Measurements from ENCODE around the gene NME8. TPM values are rescaled to one million over a fixed set of nuclear protein-coding genes. Genes with fewer than 3 reads are reported as not detected.

The NME8 gene
- total and polyA plus RNA-seq, 11 donors = 0.36 to 0.91 TPM; not detected in 9

GRCh38 chr7:37853468-37853867 is 5.1 kb downstream of the NME8 start:
- no peaks in the 10 kb centered on the region for H3K4me1 ChIP-seq
- H3K9me3 ChIP-seq = no peaks in the 10 kb centered on the region
- TF ChIP-seq CTCF (IDR thresholded peaks at IDR 0.05) (peak in 6 of 12 donors; percentile 11 to 44 (median 35)), POLR2A (IDR thresholded peaks at IDR 0.05) (no peak)
- WGBS, 4 donors = 26 to 34% (median 32%) methylated on average over 2 of the region's 2 CpGs
- intact Hi-C loops (cut with DNase I) = loop anchor here in 1 of 10 donors (2.0 kb wide), 1 partner anchor 35 kb away; no protein-coding TSS in a partner anchor
- H3K4me3 ChIP-seq = no peak overlapping the region
- DNase-seq = no peak
- H3K36me3 ChIP-seq = no peaks in the 10 kb centered on the region
- ATAC-seq = no peak
- no peak overlapping the region for H3K27ac ChIP-seq
- peaks cover 0 to 2% (median 0%) of the 10 kb centered on the region in 9 donors for H3K27me3 ChIP-seq

- intact Hi-C loops (cut with DNase I) = no loop called here
- Histone ChIP-seq H3K27ac (no peak overlapping the region), H3K4me3 (no peak overlapping the region), H3K36me3 (no peaks in the 10 kb centered on the region), H3K27me3 (peaks cover 0 to 10% (median 0%) of the 10 kb centered on the region in 9 donors), H3K9me3 (peaks cover 0 to 8% (median 0%) of the 10 kb centered on the region in 12 donors), H3K4me1 (no peaks in the 10 kb centered on the region)
- no peak for TF ChIP-seq CTCF (IDR thresholded peaks at IDR 0.05)
- no peak for TF ChIP-seq POLR2A (IDR thresholded peaks at IDR 0.05)
- WGBS, 4 donors = 71 to 83% (median 77%) methylated on average over 6 of the region's 6 CpGs
- DNase-seq = no peak
- no peak for ATAC-seq
Observed at GRCh38 chr7:37882086-37882485, 33.7 kb downstream of the NME8 start.

- Histone ChIP-seq H3K36me3 (no peaks in the 10 kb centered on the region), H3K4me1 (no peaks in the 10 kb centered on the region), H3K4me3 (no peak overlapping the region), H3K27me3 (peaks cover 0 to 4% (median 0%) of the 10 kb centered on the region in 9 donors), H3K27ac (no peak overlapping the region), H3K9me3 (no peaks in the 10 kb centered on the region)
- no peak for ATAC-seq
- intact Hi-C loops (cut with DNase I) = no loop called here
- DNase-seq = no peak
- TF ChIP-seq POLR2A (IDR thresholded peaks at IDR 0.05) (no peak), CTCF (IDR thresholded peaks at IDR 0.05) (no peak)
Observed at GRCh38 chr7:37893359-37893758, 45.0 kb downstream of the NME8 start.

GRCh38 chr7:37894671-37895070 is 46.3 kb downstream of the NME8 start:
- no peak for TF ChIP-seq POLR2A (IDR thresholded peaks at IDR 0.05)
- no peak for TF ChIP-seq CTCF (IDR thresholded peaks at IDR 0.05)
- H3K36me3 ChIP-seq = no peaks in the 10 kb centered on the region
- WGBS, 4 donors = 52 to 85% (median 69%) methylated on average over 3 of the region's 3 CpGs
- intact Hi-C loops (cut with DNase I) = no loop called here
- ATAC-seq (no peak), DNase-seq (no peak)
- no peaks in the 10 kb centered on the region for H3K9me3 ChIP-seq
- no peak overlapping the region for H3K27ac ChIP-seq
- H3K4me3 ChIP-seq = no peak overlapping the region
- no peaks in the 10 kb centered on the region for H3K4me1 ChIP-seq
- H3K27me3 ChIP-seq = peaks cover 0 to 4% (median 0%) of the 10 kb centered on the region in 9 donors
